Dedifferentiated amniotic fluid mesenchymal stem cell (primary cell): ENCODE results near the gene LETM1.
A peak's percentile ranks its signal among the peaks of the same experiment; 100 is the strongest.

ENCODE experiments used
- DNase-seq: peaks from one replicate; pipeline ENCODE4 v3.0.0-alpha.2; 2016; ENCODE audit errors: extremely low spot score

LETM1 gene

GRCh38 chr4:1872870-1873269 is 16.9 kb upstream of the LETM1 start:
- DNase-seq, result peak; percentile 26

- no peak for DNase-seq
These were observed 15.6 kb upstream of the LETM1 start for GRCh38 chr4:1871471-1872021.

- peak; percentile 84 for DNase-seq
These were observed 14.9 kb upstream of the LETM1 start, which contains the start of gene NSD2 for GRCh38 chr4:1870578-1871443. Gene NSD2 (plus strand): TSS chr4:1871393. CDS start chr4:1900655, 29,262 bp downstream.

- DNase-seq, result peak; percentile 57
These were observed 14.3 kb upstream of the LETM1 start for GRCh38 chr4:1870328-1870577.

- DNase-seq, result no peak
These were observed 13.8 kb upstream of the LETM1 start for GRCh38 chr4:1869530-1870327.

- DNase-seq, result no peak
These were observed 13.0 kb upstream of the LETM1 start for GRCh38 chr4:1868912-1869311.

GRCh38 chr4:1868293-1868692 is 12.3 kb upstream of the LETM1 start:
- no peak for DNase-seq

- no peak for DNase-seq
These were observed 10.3 kb upstream of the LETM1 start for GRCh38 chr4:1866189-1866661.

GRCh38 chr4:1864076-1865008 is 8.4 kb upstream of the LETM1 start:
- no peak for DNase-seq

GRCh38 chr4:1863297-1864033 is 7.5 kb upstream of the LETM1 start:
- no peak for DNase-seq

- DNase-seq, result no peak
These were observed 7.0 kb upstream of the LETM1 start for GRCh38 chr4:1862961-1863296.

- DNase-seq, result no peak
These were observed 6.3 kb upstream of the LETM1 start for GRCh38 chr4:1862055-1862911.

- DNase-seq, result no peak
These were observed 3.4 kb upstream of the LETM1 start for GRCh38 chr4:1859389-1859753.

GRCh38 chr4:1857931-1858330 is 2.0 kb upstream of the LETM1 start:
- no peak for DNase-seq

GRCh38 chr4:1856943-1857699 is 1.2 kb upstream of the LETM1 start:
- no peak for DNase-seq

GRCh38 chr4:1855333-1856070 is 454 bp downstream of the LETM1 start:
- DNase-seq, result no peak

- DNase-seq, result no peak
These were observed 1.2 kb downstream of the LETM1 start for GRCh38 chr4:1854752-1855151.

GRCh38 chr4:1852904-1853623 is 2.9 kb downstream of the LETM1 start:
- DNase-seq, result no peak
